GM12891 (cell line): ENCODE measurements around the gene DMAC2.

Experiments used
- POLR2A ChIP-seq: IDR thresholded peaks from 2 replicates; pipeline ENCODE4 v1.6.1; 2011; ENCODE audit warnings: low read depth, low read length, control low read depth
- POLR2AphosphoS5 ChIP-seq: IDR thresholded peaks from 2 replicates; pipeline ENCODE4 v1.6.1; 2011; ENCODE audit warnings: low read depth, low read length, control low read depth
- POU2F2 ChIP-seq: IDR thresholded peaks from 2 replicates; pipeline ENCODE4 v1.6.1; 2011; ENCODE audit warnings: low read depth, mild to moderate bottlenecking, control low read depth, low read length, moderate library complexity
- SPI1 ChIP-seq: IDR thresholded peaks from 2 replicates; pipeline ENCODE4 v1.6.1; 2011; ENCODE audit warnings: low read depth, low read length, control low read depth
- TAF1 ChIP-seq: IDR thresholded peaks from 2 replicates; pipeline ENCODE4 v1.6.1; 2011; ENCODE audit warnings: low read depth, low read length, control low read depth

GRCh38 chr19:41449079-41449864, 9.6 kb upstream of the DMAC2 start:
- TF ChIP-seq POLR2A (no peak), TAF1 (no peak), POLR2AphosphoS5 (no peak), POU2F2 (no peak), SPI1 (no peak)
